Measurements from ENCODE around the gene PAPOLG.

The PAPOLG gene

GRCh38 chr2:60756097-60757087 lies at the start of gene PAPOLG:
TSS of gene PAPOLG (plus strand) at chr2:60756268. CDS start at chr2:60756479, 211 bp downstream.
- DNase-seq (ENCODE audit: low spot score): peak; percentile 91

GRCh38 chr2:60707750-60708371 lies 48.2 kb upstream of the PAPOLG start:
- DNase-seq (ENCODE audit: low spot score): peak; percentile 46

- no peak for DNase-seq (ENCODE audit: low spot score)
Observed at GRCh38 chr2:60708630-60709320, 47.3 kb upstream of the PAPOLG start.

GRCh38 chr2:60710707-60711106 lies 45.4 kb upstream of the PAPOLG start:
- no peak for DNase-seq (ENCODE audit: low spot score)

GRCh38 chr2:60715561-60715960 lies 40.5 kb upstream of the PAPOLG start:
- DNase-seq (ENCODE audit: low spot score): no peak

GRCh38 chr2:60717691-60718090 lies 38.4 kb upstream of the PAPOLG start:
- DNase-seq (ENCODE audit: low spot score): no peak

GRCh38 chr2:60719331-60719730 lies 36.7 kb upstream of the PAPOLG start:
- DNase-seq (ENCODE audit: low spot score): no peak

GRCh38 chr2:60725466-60725865 lies 30.6 kb upstream of the PAPOLG start:
- DNase-seq (ENCODE audit: low spot score): no peak

GRCh38 chr2:60728855-60729254 lies 27.2 kb upstream of the PAPOLG start:
- no peak for DNase-seq (ENCODE audit: low spot score)

GRCh38 chr2:60735496-60736250 lies 20.4 kb upstream of the PAPOLG start:
- peak; percentile 8 for DNase-seq (ENCODE audit: low spot score)

GRCh38 chr2:60738679-60739078 lies 17.4 kb upstream of the PAPOLG start:
- DNase-seq (ENCODE audit: low spot score): no peak

- DNase-seq (ENCODE audit: low spot score): no peak
Observed at GRCh38 chr2:60739156-60739555, 16.9 kb upstream of the PAPOLG start.

- no peak for DNase-seq (ENCODE audit: low spot score)
Observed at GRCh38 chr2:60741576-60741975, 14.5 kb upstream of the PAPOLG start.

GRCh38 chr2:60742419-60742818 lies 13.6 kb upstream of the PAPOLG start:
- no peak for DNase-seq (ENCODE audit: low spot score)

- no peak for DNase-seq (ENCODE audit: low spot score)
Observed at GRCh38 chr2:60745330-60745729, 10.7 kb upstream of the PAPOLG start.

- DNase-seq (ENCODE audit: low spot score): no peak
Observed at GRCh38 chr2:60745761-60746160, 10.3 kb upstream of the PAPOLG start.

GRCh38 chr2:60746318-60746717 lies 9.8 kb upstream of the PAPOLG start:
- DNase-seq (ENCODE audit: low spot score): no peak

GRCh38 chr2:60759654-60760053 lies 3.6 kb downstream of the PAPOLG start:
- no peak for DNase-seq (ENCODE audit: low spot score)

GRCh38 chr2:60764736-60765534 lies 8.9 kb downstream of the PAPOLG start:
- DNase-seq (ENCODE audit: low spot score): no peak

- no peak for DNase-seq (ENCODE audit: low spot score)
Observed at GRCh38 chr2:60766283-60766682, 10.2 kb downstream of the PAPOLG start.

- no peak for DNase-seq (ENCODE audit: low spot score)
Observed at GRCh38 chr2:60771508-60771907, 15.4 kb downstream of the PAPOLG start.
